Activated naive CD4-positive, alpha-beta T cell treated with anti-CD3 and anti-CD28 coated beads, Interleukin-2, amount 50 U/mL, for 16 hours (primary cell): ENCODE results near the gene B4GALNT3.

Source experiments
- DNase-seq: peaks from one replicate; pipeline ENCODE4 v3.0.0-alpha.2; 2020

B4GALNT3 gene

GRCh38 chr12:601976-602699 lies 142.4 kb downstream of the B4GALNT3 start:
- DNase-seq, result no peak

DNA sequence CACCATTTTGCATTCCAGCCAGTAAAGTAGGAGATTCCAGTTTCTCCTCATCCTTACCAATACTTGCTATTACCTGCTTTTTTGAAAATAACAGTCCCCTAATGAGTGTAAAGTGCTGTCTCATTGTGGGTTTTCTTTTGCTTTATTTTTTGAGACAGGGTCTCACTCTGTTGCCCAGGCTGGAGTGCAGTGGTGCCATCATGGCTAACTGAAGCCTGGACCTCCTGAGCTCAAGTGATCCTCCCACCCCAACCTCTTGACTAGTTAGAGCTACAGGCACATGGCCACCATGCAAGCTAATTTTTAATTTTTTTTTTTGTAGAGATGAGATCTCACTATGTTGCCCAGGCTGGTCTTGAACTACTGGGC lies 142.9 kb downstream of the B4GALNT3 start:
- DNase-seq, result no peak

DNA sequence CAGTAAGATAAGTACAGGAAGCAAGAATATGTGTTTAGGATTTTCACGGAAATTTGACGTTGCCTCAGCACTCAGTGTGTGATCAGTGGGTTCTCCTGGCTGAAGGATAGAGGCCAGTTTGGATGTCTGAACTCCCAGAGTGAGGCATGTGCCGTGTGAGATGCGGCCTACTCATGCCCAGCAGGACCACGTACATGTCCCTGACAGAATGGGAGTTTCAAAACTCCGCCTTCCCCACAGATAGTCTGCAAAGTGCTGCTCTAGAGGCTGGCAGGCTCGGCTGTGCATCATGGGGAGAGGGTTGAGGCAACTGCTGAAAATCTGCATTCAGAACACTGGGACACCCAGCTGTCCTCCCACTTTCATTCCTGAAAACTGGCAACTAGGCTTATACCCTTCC lies 145.2 kb downstream of the B4GALNT3 start:
- no peak for DNase-seq

GRCh38 chr12:607541-608001 lies 147.8 kb downstream of the B4GALNT3 start:
- no peak for DNase-seq

GRCh38 chr12:608413-608812 lies 148.7 kb downstream of the B4GALNT3 start:
- DNase-seq, result no peak

- DNase-seq, result no peak
Observed at GRCh38 chr12:608921-609320, 149.2 kb downstream of the B4GALNT3 start.

GRCh38 chr12:611721-612120 lies 152.0 kb downstream of the B4GALNT3 start:
- DNase-seq, result no peak

- no peak for DNase-seq
Observed at GRCh38 chr12:612293-612692, 152.6 kb downstream of the B4GALNT3 start.

- DNase-seq, result no peak
Observed at GRCh38 chr12:612886-613285, 153.1 kb downstream of the B4GALNT3 start.
